Skeletal muscle tissue (tissue), 4 donors: ENCODE measurements around the gene IRAK1. TPM values are rescaled to one million over a fixed set of nuclear protein-coding genes. Genes with fewer than 3 reads are reported as not detected.

ENCODE experiments used
- H3K27ac ChIP-seq: one replicate; pipeline ENCODE4 v1.7.0; 2013; ENCODE audit warnings: mild to moderate bottlenecking, low read depth, low read length, inconsistent platforms
- H3K27me3 ChIP-seq, 3 donors: one replicate each; pipeline ENCODE4 v1.7.0; 2013; ENCODE audit warnings: low read length in 3 of 3; ENCODE audit not compliant: control insufficient read depth in 3 of 3, insufficient read depth in 3 of 3
- H3K36me3 ChIP-seq, 3 donors: one replicate each; pipeline ENCODE4 v1.7.0; 2013; ENCODE audit warnings: low read length in 3 of 3; ENCODE audit not compliant: control insufficient read depth in 3 of 3, insufficient read depth in 3 of 3
- H3K4me1 ChIP-seq, 3 donors: one replicate each; pipeline ENCODE4 v1.7.0; 2013; ENCODE audit warnings: low read length in 3 of 3, mild to moderate bottlenecking in 3 of 3; ENCODE audit not compliant: control insufficient read depth in 3 of 3, insufficient read depth in 3 of 3
- H3K4me3 ChIP-seq, 3 donors: one replicate each; pipeline ENCODE4 v1.7.0; 2013; ENCODE audit warnings: low read length in 3 of 3
- H3K9ac ChIP-seq, 3 donors: one replicate each; pipeline ENCODE4 v1.7.0; 2013; ENCODE audit warnings: low read length in 3 of 3, mild to moderate bottlenecking in 3 of 3, moderate library complexity in 2 of 3, low read depth in 1 of 3
- H3K9me3 ChIP-seq, 3 donors: one replicate each; pipeline ENCODE4 v1.7.0; 2013; ENCODE audit warnings: low read length in 3 of 3; ENCODE audit not compliant: control insufficient read depth in 3 of 3
- total RNA-seq: library from RNA; depleted of rRNA; stranded (reverse); fragments of >200 nt; gene quantifications from one replicate; pipeline ENCODE4 v1.2.3, GENCODE V29; 2014
- donor health status: Osteomylitis.

The IRAK1 gene
- total RNA-seq, 1 donor from 2014 or later = 11.0 TPM

DNA sequence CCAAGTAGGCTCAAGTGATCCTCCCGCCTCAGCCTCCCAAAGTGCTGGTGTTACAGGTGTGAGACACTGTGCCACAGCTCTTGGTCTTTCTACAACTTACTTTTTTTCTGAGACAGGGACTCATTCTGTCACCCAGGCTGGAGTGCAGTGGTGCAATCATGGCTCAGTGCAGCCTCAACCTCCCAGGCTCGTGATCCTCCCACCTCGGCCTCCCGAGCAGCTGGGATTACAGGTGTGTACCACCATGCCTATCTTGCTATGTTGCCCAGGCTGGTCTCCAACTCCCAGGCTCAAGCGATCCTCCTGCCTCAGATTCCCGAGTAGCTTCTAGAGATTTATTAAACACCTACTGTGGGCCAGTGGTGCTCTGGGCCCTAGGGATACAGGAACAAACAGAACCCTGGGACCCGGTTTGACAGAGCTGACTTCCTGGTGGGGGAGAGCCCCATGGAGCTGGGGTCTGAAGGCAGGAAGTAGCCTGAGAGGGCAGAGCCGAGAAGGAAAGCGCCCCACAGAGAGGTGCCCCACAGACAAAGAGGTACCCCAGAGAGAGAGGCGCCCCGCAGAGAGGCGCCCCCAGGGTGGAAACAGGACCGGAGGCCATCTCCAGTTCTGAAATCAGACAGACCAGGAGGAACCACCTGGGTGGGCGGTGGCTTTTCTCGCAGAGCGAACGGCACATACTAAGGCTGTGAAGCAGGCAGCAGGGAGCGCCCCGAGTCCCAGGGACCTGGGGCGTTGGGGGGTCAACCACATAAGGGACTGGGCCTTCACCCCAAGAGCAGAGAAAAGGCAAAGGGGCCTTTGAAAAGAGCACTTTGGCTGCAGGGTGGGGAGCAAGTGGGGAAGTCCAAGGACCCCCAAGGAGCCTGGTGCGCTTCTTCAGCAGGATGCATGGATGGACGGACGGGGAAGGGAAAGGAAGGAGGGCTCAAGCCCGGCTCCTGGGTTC, 5.0 kb downstream of the IRAK1 start:
- H3K4me3 ChIP-seq = no peak overlapping the region
- no peak overlapping the region for H3K9ac ChIP-seq
- peaks cover 3 to 6% (median 6%) of the 10 kb centered on the region in 3 donors for H3K36me3 ChIP-seq
- peaks cover 12 to 17% (median 12%) of the 10 kb centered on the region in 3 donors for H3K4me1 ChIP-seq
- no peak overlapping the region for H3K27ac ChIP-seq
- H3K27me3 ChIP-seq = no peaks in the 10 kb centered on the region
- no peaks in the 10 kb centered on the region for H3K9me3 ChIP-seq

DNA sequence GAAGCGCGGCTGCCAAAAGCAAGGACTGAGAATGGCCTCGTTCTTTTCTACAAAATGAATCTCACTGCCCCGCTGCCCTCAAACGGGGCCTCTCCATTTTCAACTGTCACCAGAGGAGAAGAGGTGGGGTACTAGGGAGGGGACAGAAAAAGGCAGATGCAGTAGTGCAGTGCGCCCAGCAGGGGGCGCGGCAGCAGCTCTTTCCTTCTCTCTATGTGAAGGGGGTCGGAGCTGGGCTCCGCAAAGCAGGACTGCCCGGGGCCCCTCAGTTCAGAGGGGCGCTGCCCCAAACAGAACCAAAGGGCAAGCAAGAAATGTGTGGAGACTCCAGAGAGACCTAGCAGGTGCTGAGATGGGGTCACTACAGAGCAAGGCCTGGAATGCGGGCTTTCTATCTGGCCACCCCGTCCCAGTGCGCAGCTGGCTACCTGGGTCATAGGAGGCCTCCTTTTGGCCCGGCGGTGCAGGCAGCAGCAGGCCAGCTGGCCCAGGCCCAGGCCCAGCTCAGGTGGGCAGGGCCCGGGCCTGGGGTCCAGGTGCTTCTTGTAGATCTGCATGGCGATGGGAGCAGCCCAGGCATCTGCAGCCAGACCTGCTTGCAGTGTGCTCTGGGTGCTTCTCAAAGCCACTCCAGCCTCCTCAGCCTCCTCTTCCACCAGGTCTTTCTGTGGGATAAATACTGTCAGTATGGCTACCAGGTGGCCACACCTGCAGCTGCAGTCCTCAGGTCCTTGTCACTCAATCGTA, 5.9 kb downstream of the IRAK1 start:
- H3K27me3 ChIP-seq = no peaks in the 10 kb centered on the region
- peaks cover 3 to 6% (median 6%) of the 10 kb centered on the region in 3 donors for H3K36me3 ChIP-seq
- H3K9ac ChIP-seq = no peak overlapping the region
- H3K9me3 ChIP-seq = no peaks in the 10 kb centered on the region
- H3K27ac ChIP-seq = no peak overlapping the region
- peaks cover 9 to 14% (median 10%) of the 10 kb centered on the region in 3 donors for H3K4me1 ChIP-seq
- H3K4me3 ChIP-seq = no peak overlapping the region

DNA sequence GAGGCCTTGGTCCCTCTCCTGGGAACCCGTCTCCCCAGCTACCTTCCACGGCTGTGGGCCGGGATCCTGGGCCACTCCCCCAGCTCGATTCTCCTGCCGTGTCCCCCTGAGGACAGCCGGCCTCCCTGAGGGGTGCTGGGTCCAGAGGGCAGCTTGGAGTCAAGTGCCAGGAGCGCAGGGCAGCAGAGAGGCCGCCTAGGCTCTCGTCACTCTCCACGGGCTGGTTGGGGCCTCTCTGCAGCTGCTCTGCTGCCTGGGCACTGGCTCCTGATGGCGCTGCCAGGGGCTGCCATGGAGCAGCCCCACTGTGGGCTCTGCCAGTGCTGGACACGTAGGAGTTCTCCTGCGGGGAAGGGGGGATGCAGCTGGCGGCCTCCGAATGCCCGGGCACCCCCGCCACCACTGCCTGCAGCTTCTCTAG, 6.7 kb downstream of the IRAK1 start:
- H3K9ac ChIP-seq = no peak overlapping the region
- no peak overlapping the region for H3K4me3 ChIP-seq
- H3K9me3 ChIP-seq = no peaks in the 10 kb centered on the region
- H3K27me3 ChIP-seq = no peaks in the 10 kb centered on the region
- peaks cover 3 to 7% (median 5%) of the 10 kb centered on the region in 3 donors for H3K4me1 ChIP-seq
- peaks cover 3 to 6% (median 6%) of the 10 kb centered on the region in 3 donors for H3K36me3 ChIP-seq
- H3K27ac ChIP-seq = no peak overlapping the region

DNA sequence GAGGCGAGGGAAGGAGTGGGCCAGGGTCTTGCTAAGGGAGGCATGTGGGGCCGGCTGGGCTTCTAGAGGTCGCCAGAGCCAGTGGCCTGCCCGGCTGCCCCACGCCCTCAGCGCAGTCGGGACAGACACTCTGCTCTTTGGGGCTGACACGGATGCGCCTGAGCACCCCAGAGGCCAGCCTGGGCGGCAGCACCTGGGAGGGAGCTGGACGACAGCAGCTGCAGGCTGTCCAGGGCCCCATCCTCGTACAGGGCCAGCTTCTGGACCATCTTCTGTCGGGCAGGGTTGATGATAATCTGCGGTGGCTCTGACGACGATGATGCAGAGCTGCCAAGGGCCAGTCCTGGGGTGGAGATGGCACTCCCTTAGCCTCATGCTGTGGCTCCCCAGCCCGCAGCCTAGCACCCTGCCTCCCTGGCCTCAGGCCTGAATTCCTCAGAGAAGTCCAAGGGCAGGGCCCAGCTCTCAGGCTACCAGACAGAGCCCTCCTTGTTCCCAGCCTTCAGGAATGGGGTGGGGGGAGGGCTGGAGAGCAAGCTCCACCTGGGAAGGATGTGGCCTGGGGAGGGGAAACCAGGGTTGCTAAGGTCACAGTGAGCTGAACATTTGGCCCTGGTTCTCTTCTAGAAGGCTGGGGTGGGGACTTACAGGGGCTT, 7.2 kb downstream of the IRAK1 start:
- H3K4me1 ChIP-seq = peaks cover 3 to 5% (median 4%) of the 10 kb centered on the region in 3 donors
- H3K9ac ChIP-seq = no peak overlapping the region
- H3K27ac ChIP-seq = no peak overlapping the region
- H3K9me3 ChIP-seq = no peaks in the 10 kb centered on the region
- no peaks in the 10 kb centered on the region for H3K27me3 ChIP-seq
- no peak overlapping the region for H3K4me3 ChIP-seq
- H3K36me3 ChIP-seq = peaks cover 3 to 6% (median 6%) of the 10 kb centered on the region in 3 donors

DNA sequence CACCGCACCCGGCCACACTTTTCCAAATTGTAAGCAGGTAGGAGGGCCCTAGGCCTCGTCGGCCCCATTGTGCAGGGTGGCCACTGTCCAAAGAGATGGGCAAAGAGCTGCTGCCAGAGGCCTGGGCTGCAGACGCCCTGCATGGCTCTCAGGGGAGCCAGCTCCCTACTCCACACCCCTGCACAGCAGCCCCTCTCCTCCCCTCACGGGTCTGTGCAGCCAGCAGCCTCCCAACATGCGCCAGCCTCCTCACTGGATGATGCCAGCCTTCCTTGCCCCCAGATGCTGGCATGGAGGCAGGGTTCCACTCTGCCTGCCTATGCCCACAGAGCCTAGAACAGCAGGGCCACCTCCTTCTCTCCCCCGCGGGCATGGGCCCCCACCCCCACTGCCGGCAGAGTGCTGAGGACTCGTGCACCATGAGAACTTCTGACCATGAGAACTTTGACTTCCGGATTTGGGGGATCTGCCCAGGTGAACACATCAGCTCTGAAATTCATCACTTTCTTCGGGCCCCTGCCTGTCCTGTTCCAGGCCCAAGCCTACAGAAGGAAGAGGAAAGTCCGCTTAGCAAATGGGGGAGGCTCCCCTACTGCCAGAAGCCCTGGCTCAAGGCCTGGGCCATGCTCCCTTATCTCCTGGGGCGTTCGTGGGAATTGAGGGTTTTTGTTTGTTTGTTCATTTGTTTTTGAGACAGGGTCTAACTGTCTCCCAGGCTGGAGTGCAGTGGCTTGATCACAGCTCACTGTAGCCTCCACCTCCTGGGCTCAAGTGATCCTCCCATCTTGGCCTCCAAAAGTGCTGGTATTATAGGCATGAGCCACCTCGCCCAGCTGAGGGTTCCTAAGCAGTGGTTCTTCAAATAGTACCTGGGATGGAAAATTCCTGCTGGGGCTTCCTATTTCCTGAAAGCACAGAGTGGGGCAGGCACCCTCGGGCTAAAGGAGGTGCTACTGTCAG, 8.0 kb downstream of the IRAK1 start:
- no peak overlapping the region for H3K9ac ChIP-seq
- peaks cover 3 to 6% (median 6%) of the 10 kb centered on the region in 3 donors for H3K36me3 ChIP-seq
- no peak overlapping the region for H3K27ac ChIP-seq
- H3K9me3 ChIP-seq = no peaks in the 10 kb centered on the region
- no peak overlapping the region for H3K4me3 ChIP-seq
- H3K4me1 ChIP-seq = peaks cover 3 to 5% (median 4%) of the 10 kb centered on the region in 3 donors
- H3K27me3 ChIP-seq = no peaks in the 10 kb centered on the region

DNA sequence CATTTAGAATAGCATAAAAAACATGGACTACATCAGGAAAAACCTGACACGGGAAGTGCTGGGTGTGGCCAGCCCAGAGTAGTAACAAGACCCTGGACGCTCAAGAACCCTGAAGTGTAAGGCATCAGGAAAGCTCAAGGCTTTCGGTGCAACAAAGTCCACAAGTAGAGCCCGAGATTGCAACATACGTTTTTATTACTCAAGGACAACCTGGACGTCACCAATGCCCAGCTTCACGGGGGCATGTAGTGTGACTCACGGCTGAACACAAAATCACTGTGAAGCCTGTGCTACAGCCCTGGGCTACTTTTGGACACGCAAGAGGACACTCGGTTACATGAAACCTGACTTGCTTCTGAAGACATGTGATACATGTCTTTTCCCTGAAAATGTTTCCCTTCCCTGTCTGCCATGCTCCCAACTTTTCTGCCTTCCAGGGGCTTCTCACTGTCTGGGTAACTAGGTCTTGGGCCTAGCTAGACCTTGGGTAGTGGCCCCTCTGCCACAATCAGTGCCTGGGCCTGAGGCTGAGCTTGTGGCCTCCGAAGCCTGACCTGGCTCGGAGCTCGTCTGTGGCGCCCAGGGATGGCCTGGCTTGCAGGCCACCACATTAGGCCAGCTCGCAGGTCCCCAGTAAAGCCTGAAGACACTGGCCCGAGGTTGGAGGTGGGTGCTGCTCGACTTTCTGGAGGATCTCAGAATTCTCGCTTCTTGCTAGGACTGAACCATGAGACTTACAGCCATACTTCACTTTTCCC, 9.2 kb downstream of the IRAK1 start:
- no peaks in the 10 kb centered on the region for H3K9me3 ChIP-seq
- H3K4me1 ChIP-seq = peaks cover 3 to 5% (median 4%) of the 10 kb centered on the region in 3 donors
- peaks cover 0 to 2% (median 0%) of the 10 kb centered on the region in 3 donors for H3K36me3 ChIP-seq
- H3K9ac ChIP-seq = no peak overlapping the region
- H3K27me3 ChIP-seq = no peaks in the 10 kb centered on the region
- H3K27ac ChIP-seq = no peak overlapping the region
- H3K4me3 ChIP-seq = no peak overlapping the region

DNA sequence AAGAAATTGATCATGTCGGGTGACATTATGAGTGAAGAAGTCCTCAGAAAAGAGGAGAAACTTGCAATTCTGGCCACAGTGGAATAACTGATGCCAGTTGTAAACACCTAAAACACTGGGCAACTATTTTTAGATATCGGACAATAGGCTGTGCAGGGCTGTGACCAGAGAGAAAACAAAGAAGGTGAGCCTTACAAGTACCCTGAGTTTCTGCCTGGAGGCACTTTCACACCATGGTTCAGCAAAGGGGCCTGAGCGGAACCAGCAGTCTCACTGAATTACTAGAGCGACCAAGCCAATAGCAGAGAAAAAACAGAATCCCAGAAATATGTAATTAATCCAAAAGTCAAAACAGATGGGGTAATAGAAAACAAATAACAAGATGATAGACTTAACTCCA, 11.2 kb downstream of the IRAK1 start:
- Histone ChIP-seq H3K27me3 (peaks cover 0 to 5% (median 0%) of the 10 kb centered on the region in 3 donors), H3K4me1 (peaks cover 3 to 4% (median 3%) of the 10 kb centered on the region in 3 donors), H3K9ac (no peak overlapping the region), H3K9me3 (no peaks in the 10 kb centered on the region), H3K36me3 (peaks cover 0 to 2% (median 0%) of the 10 kb centered on the region in 3 donors), H3K27ac (no peak overlapping the region), H3K4me3 (no peak overlapping the region)

DNA sequence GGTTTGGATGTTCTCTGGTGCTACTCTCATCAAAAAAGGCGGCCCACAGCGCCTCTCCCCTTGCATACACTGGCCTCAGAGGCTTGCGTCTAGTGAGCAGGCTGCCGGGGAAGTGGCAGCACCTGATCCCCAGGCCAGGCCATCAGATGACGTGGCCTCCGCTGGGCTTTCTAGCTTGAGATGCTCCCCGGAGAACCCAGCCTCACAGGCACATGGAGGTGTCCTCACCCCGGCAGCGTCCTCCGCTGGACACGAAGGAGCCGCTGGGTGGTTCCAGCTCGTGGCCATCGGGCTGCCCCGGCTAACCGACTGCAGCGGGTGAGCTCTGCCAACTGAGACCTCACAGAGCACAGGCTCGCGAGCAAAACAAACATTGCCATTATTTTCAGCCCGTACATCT, 12.8 kb downstream of the IRAK1 start:
- Histone ChIP-seq H3K9ac (no peak overlapping the region), H3K4me3 (no peak overlapping the region), H3K36me3 (peaks cover 0 to 2% (median 0%) of the 10 kb centered on the region in 3 donors), H3K27me3 (peaks cover 0 to 5% (median 0%) of the 10 kb centered on the region in 3 donors), H3K4me1 (peaks cover 3 to 6% (median 3%) of the 10 kb centered on the region in 3 donors), H3K9me3 (no peaks in the 10 kb centered on the region), H3K27ac (no peak overlapping the region)
